HG02678 (cell line): ENCODE measurements around the gene EPHX1.

ENCODE experiments used
- ATAC-seq: cut with Tn5 transposase; IDR thresholded peaks from one replicate; pipeline ENCODE4 v1.9.1; 2021; ENCODE audit warnings: mild to moderate bottlenecking, moderate library complexity; ENCODE audit not compliant: unreplicated experiment

Gene EPHX1

GRCh38 chr1:225840713-225841112 lies 30.8 kb downstream of the EPHX1 start:
- ATAC-seq, result no peak

GRCh38 chr1:225842074-225842473 lies 32.1 kb downstream of the EPHX1 start:
- ATAC-seq, result no peak

GRCh38 chr1:225842788-225843425 lies 33.0 kb downstream of the EPHX1 start:
- ATAC-seq, result no peak

DNA sequence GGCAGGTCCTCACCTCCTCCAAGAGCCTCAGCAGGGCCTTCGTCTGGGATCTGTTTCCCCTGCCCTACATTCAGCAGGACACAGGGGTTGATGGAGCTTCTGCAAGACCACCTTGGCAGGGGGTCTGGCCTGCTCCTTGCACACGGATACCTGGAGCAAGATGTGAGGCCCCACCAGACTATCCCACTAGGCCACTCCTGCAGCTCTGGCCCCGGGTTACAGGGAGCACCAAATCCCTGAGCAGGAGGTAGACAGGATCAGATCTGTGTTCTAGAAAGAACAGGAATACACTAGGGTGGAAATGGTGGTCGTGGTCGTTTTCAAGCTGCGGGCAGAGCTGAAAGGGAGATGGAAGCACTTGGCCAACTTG lies 33.5 kb downstream of the EPHX1 start:
- ATAC-seq, result no peak

- ATAC-seq, result no peak
Measured at GRCh38 chr1:225844236-225845061, 34.5 kb downstream of the EPHX1 start.

DNA sequence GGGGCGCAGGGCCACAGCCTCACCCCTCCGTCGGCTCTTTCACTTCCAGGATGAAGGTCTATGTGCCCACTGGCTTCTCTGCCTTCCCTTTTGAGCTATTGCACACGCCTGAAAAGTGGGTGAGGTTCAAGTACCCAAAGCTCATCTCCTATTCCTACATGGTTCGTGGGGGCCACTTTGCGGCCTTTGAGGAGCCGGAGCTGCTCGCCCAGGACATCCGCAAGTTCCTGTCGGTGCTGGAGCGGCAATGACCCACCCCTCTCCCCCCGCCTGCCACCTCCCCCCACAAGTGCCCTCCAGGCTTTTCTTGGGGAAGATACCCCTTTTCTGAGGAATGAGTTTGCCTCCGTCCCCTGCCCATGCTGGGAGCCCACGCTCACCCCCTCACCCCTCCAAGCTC lies 35.2 kb downstream of the EPHX1 start:
- ATAC-seq, result no peak

DNA sequence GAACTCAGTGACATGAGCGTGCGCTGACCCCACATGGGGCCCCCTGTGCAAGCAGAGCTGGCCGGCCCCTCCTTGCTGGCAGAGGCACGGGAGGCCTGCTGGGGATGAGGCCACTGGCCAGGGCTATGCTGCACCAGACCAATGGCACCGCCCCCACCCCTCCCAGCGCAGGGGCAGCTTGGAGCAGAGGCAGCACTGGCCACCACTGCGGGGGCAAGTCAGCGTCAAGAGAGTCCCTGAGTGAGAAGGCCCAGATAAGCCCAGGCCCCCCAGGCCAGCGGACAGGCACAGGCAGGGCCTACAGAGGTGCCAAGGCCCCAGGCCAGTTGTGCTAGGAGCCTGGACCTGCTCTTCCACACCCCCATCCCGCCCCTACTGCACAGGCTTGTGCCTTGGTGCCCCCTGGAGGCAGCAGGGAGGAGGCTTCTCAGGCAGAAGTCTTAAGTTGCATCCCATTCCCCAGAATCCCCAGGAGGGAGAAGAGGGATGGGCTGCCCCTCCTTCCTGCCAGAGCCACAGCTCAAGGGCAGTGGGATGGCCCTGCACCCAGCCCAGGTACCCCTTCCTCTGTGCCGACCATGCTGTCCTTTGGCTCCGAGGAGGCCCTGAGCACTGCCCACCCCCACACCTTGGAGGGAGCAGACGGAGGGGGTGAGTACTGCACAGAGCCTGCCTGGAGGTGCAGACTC lies 35.8 kb downstream of the EPHX1 start:
- no peak for ATAC-seq

GRCh38 chr1:225846331-225847310 lies 36.7 kb downstream of the EPHX1 start:
- ATAC-seq, result no peak

DNA sequence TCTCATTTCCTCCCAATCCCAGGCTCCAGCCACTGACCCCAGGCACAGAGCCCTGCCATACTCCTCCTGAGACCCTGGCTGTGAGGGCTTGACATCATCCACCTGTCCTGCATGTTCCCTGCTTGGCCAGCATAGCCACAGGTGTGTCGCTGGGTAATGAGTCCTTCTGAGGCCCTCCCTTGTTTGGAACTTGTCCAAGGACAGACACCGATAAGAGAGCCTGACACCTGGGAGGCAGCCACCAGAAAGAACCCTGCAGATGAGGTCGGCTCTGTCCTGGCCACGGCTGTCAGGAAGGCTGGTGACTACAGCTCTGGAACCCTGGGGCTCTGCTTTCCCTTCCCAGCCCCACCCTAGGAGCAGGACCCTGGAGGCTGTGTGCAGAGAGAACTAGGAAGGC lies 37.7 kb downstream of the EPHX1 start:
- no peak for ATAC-seq

GRCh38 chr1:225848030-225848955 lies 38.4 kb downstream of the EPHX1 start:
- peak; percentile 72 for ATAC-seq

- no peak for ATAC-seq
Measured at GRCh38 chr1:225849925-225850324, 40.0 kb downstream of the EPHX1 start.

- ATAC-seq, result no peak
Measured at GRCh38 chr1:225850370-225850769, 40.4 kb downstream of the EPHX1 start.

DNA sequence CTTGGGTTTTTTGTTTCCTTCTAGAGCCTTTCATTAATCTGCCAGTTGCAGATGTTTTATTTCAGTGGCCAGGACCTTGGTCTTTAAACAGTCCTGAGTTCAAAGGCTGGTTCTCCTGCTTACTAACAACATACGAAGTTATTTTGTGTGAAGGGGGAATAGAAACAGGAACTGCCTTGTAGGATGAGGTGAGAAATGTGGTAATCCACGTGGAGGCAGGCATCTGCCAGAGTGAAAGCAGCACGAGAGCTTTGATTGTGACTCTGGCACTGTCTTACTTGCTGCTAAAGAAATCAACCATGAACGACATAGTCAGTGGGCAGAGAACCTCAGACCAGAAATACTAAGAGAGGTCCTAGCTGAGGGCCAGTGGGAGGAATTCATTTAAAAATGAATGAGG lies 41.9 kb downstream of the EPHX1 start:
- ATAC-seq, result peak; percentile 46

DNA sequence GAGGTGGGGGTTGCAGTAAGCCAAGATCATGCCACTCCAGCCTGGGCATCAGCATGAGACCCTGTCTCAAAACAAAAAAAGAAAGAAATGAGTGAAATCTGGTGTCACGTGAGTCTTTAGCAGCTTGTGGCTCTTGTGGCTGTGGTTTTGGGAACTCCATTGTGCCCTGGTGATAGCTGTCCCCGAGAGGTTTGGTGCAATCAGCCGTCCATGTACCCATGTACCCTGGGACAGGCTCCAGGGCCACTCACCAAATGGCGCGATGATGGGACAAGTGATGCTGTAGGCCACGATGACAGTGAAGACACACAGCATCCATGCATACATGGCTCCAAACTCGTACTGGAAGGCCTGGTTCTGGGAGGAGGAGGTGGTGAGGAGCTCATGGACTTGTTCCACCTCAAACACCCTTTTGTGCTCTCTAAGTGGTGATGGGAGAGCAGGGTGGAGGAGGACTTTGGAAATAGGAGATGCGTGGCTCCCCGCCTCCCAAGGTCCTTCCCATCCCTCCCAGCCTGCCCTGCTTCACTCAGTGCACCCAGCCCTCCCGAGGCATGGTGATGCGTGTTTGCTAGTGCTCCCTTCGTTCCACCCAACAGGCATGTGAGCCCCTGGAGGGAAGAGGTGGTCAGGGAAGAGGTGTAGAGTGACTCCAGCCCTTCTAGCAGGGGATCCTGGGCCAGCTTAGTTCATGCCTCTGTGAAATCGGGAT lies 42.6 kb downstream of the EPHX1 start:
- ATAC-seq, result no peak

GRCh38 chr1:225853441-225853840 lies 43.5 kb downstream of the EPHX1 start:
- ATAC-seq, result no peak

- no peak for ATAC-seq
Measured at GRCh38 chr1:225855503-225856300, 45.8 kb downstream of the EPHX1 start.

DNA sequence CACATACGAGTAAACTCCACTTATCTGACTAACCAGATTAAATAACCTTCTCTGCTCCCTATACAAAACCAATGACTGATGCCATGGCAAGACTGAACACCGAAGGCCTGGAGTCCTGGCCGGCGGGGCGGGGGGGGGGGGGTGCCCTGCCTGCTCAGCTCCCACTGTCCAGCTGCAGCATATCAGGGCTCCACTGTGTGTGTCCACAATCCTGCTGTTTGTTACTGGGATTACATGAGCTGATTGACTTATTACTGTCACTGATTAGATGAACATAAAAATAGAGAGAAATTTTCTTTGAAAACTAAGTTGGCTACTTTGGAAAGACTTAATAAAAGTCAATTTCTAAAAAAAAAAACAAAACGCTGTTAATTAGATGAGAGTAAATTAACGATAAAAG lies 47.3 kb downstream of the EPHX1 start:
- no peak for ATAC-seq

DNA sequence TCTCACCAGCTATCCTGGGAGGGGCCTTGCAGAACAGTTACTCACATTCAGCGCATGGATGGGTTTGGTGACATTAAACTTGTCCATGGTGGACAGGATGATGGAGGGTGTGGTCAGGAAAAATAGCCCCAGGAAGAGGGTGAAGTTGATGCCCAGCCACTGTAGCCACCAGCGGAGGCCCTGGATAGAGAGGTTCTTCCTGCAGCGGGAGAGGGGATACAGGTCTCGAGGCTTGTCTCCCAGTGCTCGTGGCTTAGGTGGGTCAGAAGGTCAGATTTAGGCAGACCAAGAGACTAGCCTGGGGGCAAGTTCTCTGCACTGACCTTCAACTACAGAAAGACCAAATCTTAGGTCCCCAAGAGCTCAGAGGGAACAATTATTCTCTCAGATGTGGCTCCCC lies 49.2 kb downstream of the EPHX1 start:
- no peak for ATAC-seq
